ENCODE results near the gene ECI2. TPM values are rescaled to one million over a fixed set of nuclear protein-coding genes. Genes with fewer than 3 reads are reported as not detected.

The ECI2 gene
- total RNA-seq, 1 donor from 2014 or later, result 26.3 TPM

DNA sequence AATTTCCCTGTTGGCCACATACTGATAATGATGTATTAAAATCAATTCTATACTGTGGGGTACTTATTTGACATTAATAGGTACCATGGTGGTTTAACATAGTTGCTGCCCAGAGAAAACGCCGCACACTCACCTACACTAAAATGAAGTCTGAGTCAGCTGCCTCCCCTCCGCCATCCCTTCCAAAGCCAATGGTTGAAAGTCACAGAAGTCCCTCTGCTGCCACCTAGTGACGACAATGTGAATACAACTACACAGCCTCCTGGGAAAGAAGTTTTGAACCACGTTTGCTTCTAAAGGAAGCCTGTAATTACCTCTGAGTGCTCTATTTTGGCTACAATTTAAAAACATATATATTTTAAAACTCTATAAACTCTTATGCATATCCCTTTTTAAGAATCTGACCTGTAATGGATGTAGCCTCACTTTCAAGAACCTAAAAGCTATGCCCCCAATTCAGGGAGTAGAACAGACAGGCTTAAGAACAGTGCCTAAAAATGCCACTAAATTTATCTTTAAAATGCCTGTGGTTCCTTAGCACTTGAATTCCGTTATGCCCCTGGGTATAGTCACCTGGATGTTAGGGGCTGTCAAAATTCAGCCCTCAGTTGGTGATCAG is 20.6 kb upstream of the ECI2 start:
- DNase-seq (ENCODE audit: low read depth) (peak; percentile 81), FAIRE-seq (no peak)
- peak; percentile 74 for TF ChIP-seq CTCF (IDR thresholded peaks at IDR 0.05; ENCODE audit: insufficient read depth, low read length, severe bottlenecking)
- H3K27me3 ChIP-seq (ENCODE audit: control insufficient read depth, insufficient read depth, low read length), result no peaks in the 10 kb centered on the region
- H3K4me3 ChIP-seq (ENCODE audit: low read depth, low read length), result no peak overlapping the region
- no peaks in the 10 kb centered on the region for H3K36me3 ChIP-seq (ENCODE audit: control insufficient read depth, insufficient read depth, low read length)

DNA sequence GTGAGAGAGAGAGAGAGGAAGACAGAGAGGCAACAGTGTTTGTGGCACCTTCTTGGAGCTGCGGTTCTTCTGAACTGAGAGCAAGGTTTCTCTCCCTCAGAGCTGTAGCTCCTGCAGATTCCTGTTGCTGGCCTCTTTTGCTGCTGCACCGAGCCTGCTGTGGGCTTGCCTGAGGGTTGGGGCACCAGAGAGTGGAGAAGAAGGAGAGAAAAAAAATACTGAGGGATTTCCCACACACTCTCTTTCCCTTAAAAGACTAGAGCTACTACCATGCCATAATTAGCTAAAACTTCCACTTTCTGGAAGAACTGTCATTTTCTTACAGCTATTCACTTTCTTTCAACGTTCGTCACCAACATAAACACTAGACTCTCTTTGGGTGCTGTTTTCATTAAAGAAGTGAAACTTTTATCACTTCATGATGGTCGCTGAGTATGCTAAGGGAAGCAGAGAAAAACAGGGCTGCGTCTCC is 18.2 kb upstream of the ECI2 start:
- no peak for DNase-seq (ENCODE audit: low read depth)
- Histone ChIP-seq H3K27me3 (ENCODE audit: control insufficient read depth, insufficient read depth, low read length) (no peaks in the 10 kb centered on the region), H3K36me3 (ENCODE audit: control insufficient read depth, insufficient read depth, low read length) (no peaks in the 10 kb centered on the region), H3K4me3 (ENCODE audit: low read depth, low read length) (no peak overlapping the region)
- no peak for FAIRE-seq
- no peak for TF ChIP-seq CTCF (IDR thresholded peaks at IDR 0.05; ENCODE audit: insufficient read depth, low read length, severe bottlenecking)

DNA sequence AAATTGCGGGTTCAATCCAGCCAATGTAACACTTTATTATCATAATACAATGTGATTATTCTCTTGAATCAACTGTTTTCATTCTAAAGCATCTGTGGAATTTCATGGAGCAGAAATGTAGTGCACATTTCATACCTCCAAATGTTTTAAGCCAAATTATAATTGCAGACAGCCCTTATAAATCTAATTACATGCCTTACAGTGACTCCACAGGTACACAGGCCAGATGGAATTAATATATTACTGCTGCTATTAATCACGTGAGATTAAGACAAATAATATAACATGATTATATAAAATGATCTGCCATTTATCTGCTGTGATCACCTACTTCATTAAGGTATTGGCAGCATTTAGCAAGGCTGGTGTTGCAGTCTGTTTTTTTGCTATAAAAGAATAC is 9.7 kb upstream of the ECI2 start:
- TF ChIP-seq CTCF (IDR thresholded peaks at IDR 0.05; ENCODE audit: insufficient read depth, low read length, severe bottlenecking), result no peak
- FAIRE-seq, result no peak

GRCh38 chr6:4139272-4139671 is 3.9 kb upstream of the ECI2 start:
- Histone ChIP-seq H3K36me3 (ENCODE audit: control insufficient read depth, insufficient read depth, low read length) (no peaks in the 10 kb centered on the region), H3K4me3 (ENCODE audit: low read depth, low read length) (no peak overlapping the region), H3K27me3 (ENCODE audit: control insufficient read depth, insufficient read depth, low read length) (no peaks in the 10 kb centered on the region)
- DNase-seq (ENCODE audit: low read depth) (peak; percentile 26), FAIRE-seq (no peak)
- TF ChIP-seq CTCF (IDR thresholded peaks at IDR 0.05; ENCODE audit: insufficient read depth, low read length, severe bottlenecking), result no peak

More for the DNA sequence above, 9.7 kb upstream of the ECI2 start:
- Histone ChIP-seq H3K36me3 (ENCODE audit: control insufficient read depth, insufficient read depth, low read length) (no peaks in the 10 kb centered on the region), H3K4me3 (ENCODE audit: low read depth, low read length) (no peak overlapping the region), H3K27me3 (ENCODE audit: control insufficient read depth, insufficient read depth, low read length) (no peaks in the 10 kb centered on the region)
- DNase-seq (ENCODE audit: low read depth), result no peak

DNA sequence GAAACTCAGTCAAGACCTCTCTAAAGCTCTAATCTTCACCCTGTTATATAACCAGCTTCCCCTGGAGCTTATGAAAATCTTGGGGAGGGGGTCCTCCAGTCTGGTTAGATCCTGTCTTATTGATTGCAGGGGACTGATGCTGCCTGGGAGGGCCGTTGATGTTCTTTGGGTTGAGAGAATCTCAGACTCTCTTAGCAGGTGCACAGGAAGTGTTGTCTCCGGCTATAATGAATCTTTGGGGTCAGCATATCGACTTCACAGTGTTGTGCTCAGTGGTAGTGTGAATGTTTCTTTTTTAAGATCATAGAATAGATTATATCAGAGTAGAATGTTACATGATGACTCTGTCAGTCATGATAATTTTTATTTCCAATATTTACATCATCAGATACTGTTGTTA is 2.8 kb upstream of the ECI2 start:
- H3K36me3 ChIP-seq (ENCODE audit: control insufficient read depth, insufficient read depth, low read length), result no peaks in the 10 kb centered on the region
- H3K4me3 ChIP-seq (ENCODE audit: low read depth, low read length), result no peak overlapping the region
- TF ChIP-seq CTCF (IDR thresholded peaks at IDR 0.05; ENCODE audit: insufficient read depth, low read length, severe bottlenecking), result no peak
- no peaks in the 10 kb centered on the region for H3K27me3 ChIP-seq (ENCODE audit: control insufficient read depth, insufficient read depth, low read length)
- FAIRE-seq, result no peak
- no peak for DNase-seq (ENCODE audit: low read depth)

DNA sequence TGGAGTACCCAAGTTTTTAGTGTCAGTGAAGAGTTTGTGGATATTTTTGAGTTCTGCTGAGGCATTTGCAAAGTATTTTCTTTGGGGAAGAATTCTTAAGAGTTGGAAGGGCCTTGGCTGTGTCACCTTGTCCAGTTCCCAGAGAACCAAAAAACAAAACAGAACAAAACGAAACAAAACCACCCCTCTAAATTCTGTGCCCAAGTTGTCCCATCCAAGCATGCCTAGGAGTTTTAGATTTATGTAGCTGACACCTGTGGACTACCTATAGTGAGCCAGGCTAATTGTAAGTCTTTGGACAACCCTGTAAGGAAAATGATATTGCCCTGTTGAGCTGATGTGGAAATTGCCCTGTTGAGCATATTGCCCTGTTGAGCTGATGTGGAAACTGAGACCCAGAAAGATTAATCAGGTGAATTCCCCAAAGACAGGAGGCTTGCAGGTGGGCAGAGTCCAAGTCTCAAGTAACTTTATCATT is 1.0 kb upstream of the ECI2 start:
- DNase-seq (ENCODE audit: low read depth), result no peak
- FAIRE-seq, result no peak

More for the DNA sequence above, 1.0 kb upstream of the ECI2 start:
- no peak for TF ChIP-seq CTCF (IDR thresholded peaks at IDR 0.05; ENCODE audit: insufficient read depth, low read length, severe bottlenecking)
- H3K4me3 ChIP-seq (ENCODE audit: low read depth, low read length), result peak overlapping the region; percentile 56
- H3K27me3 ChIP-seq (ENCODE audit: control insufficient read depth, insufficient read depth, low read length), result no peaks in the 10 kb centered on the region
- peaks cover 1% of the 10 kb centered on the region for H3K36me3 ChIP-seq (ENCODE audit: control insufficient read depth, insufficient read depth, low read length)

All from bronchial epithelial cell (primary cell).